Spinal cord (tissue), 10 donors: ENCODE results near the gene EIF4G3. TPM values are rescaled to one million over a fixed set of nuclear protein-coding genes. Genes with fewer than 3 reads are reported as not detected.
"Not testable (repeated sequence)": the region's sequence is repeated elsewhere in the genome, so short reads cannot be mapped to it uniquely, and the experiment has no call there.

Experiments used
- DNase-seq, 6 donors: peaks; one replicate each; pipeline versions ENCODE4 v3.0.0 to v3.0.0-alpha.2; 2013 to 2015; ENCODE audit warnings: low spot score in 6 of 6, low read depth in 4 of 6
- H3K27ac ChIP-seq: one replicate; pipeline ENCODE4 v1.5.1; 2013; ENCODE audit warnings: low read depth, low read length, control low read depth
- H3K27me3 ChIP-seq: one replicate; pipeline ENCODE4 v1.6.1; 2013; ENCODE audit warnings: low read length; ENCODE audit not compliant: control insufficient read depth, insufficient read depth
- H3K36me3 ChIP-seq: one replicate; pipeline ENCODE4 v1.6.1; 2013; ENCODE audit warnings: low read length; ENCODE audit not compliant: control insufficient read depth, insufficient read depth
- H3K4me1 ChIP-seq: one replicate; pipeline ENCODE4 v1.6.1; 2013; ENCODE audit warnings: low read length; ENCODE audit not compliant: control insufficient read depth, insufficient read depth
- H3K4me3 ChIP-seq: one replicate; pipeline ENCODE4 v1.5.1; 2013; ENCODE audit warnings: low read depth, low read length, control low read depth
- H3K9me3 ChIP-seq: one replicate; pipeline ENCODE4 v1.6.1; 2013; ENCODE audit warnings: low read length; ENCODE audit not compliant: control insufficient read depth, insufficient read depth
- WGBS: methylation state at CpG from one replicate; pipeline ENCODE4 v1.1.5; 2013; ENCODE audit warnings: missing lambda C conversion rate; ENCODE audit not compliant: insufficient coverage; 5-methylcytosine and 5-hydroxymethylcytosine counted together
- polyA plus RNA-seq, 2 donors: library from polyadenylated mRNA; unstranded; fragments of 120-200 nt; gene quantifications; one replicate each; pipeline ENCODE4 v1.2.1, GENCODE V29; 2013; ENCODE audit not compliant: insufficient read length in 2 of 2
- total RNA-seq, 2 donors: library from RNA; depleted of rRNA in 1 of 2; stranded (reverse); fragments of 120-200 nt in 1 of 2; fragments of >200 nt in 1 of 2; gene quantifications; one replicate each; pipeline versions ENCODE4 v1.2.3 to v1.2.4, GENCODE V29; 2013 to 2014
- donor health status: healthy.

The EIF4G3 gene
- total and polyA plus RNA-seq, 4 donors = 68.7 to 111 (median 91.9) TPM

DNA sequence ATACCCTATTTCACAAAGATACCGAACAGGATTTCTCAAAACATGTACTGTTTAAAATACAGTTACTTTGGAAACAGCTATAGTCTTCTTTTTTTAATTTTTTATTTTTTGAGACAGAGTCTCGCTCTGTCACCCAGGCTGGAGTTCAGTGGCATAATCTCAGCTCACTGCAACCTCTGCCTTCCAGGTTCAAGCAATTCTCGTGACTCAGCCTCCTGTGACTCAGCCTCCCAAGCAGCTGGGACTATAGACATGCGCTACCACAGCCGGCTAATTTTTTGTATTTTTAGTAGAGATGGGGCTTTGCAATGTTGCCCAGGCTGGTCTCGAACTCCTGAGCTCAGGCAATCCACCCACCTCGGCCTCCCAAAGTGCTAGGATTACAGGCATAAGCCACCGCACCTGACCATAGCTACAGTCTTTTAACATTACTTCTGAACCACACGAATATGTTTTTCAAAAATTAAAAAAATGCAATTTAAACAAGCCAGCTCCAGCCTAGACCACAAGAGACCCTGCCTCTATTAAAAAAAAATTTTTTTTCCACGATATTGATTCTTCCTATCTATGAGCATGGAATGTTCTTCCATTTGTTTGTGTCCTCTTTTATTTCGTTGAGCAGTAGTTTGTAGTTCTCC is 85.5 kb downstream of the EIF4G3 start:
- not testable (repeated sequence) for H3K36me3 ChIP-seq, H3K4me1 ChIP-seq, H3K27me3 ChIP-seq, H3K4me3 ChIP-seq, H3K27ac ChIP-seq, H3K9me3 ChIP-seq, DNase-seq
- WGBS = 91% methylated on average over 5 of the region's 11 CpGs

DNA sequence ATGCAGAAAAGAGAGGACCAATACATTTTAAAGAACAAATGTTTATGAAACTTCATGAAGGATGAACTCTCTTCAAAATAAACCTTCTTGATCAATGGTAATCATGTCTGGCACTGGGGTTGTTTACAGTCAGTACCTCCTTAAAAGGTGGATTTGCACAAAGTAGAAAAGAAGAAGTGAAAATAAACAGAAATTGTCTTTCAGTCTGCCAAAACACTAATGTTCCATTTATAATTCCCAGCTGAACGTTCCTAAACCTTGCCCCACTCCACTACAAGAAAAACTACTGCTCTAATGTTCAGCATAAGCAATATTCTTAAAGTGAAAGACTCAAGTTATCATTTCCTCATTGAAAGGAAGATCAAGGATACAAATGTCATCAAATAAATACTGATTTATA is 86.2 kb downstream of the EIF4G3 start:
- Histone ChIP-seq H3K9me3 (no peaks in the 10 kb centered on the region), H3K27ac (no peak overlapping the region), H3K4me3 (no peak overlapping the region), H3K27me3 (no peaks in the 10 kb centered on the region), H3K4me1 (peaks cover 4% of the 10 kb centered on the region), H3K36me3 (peaks cover 9% of the 10 kb centered on the region)
- DNase-seq = no peak
- no CpG with 5 or more reads among the region's 1 CpG for WGBS

DNA sequence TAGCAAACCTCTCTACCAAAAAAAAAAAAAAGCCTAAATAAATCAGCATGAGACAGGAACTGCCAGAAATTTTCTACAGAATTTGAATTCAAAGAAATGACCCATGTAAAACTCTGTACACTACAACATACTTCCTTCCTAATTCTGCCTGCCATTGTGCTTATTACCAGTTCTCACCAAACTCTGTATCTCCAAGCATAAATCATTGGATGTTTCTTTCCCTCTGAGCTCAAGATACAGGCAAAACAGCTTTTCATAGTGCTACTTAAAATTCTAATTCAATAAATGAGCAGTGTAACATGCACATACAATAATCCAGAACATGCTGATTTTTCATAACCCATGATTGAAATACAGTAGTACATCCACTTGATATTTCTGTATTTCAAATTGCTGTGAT is 87.0 kb downstream of the EIF4G3 start:
- no peaks in the 10 kb centered on the region for H3K9me3 ChIP-seq
- H3K27me3 ChIP-seq = no peaks in the 10 kb centered on the region
- peaks cover 4% of the 10 kb centered on the region for H3K4me1 ChIP-seq
- peaks cover 9% of the 10 kb centered on the region for H3K36me3 ChIP-seq
- H3K4me3 ChIP-seq = no peak overlapping the region
- DNase-seq = no peak
- no peak overlapping the region for H3K27ac ChIP-seq

DNA sequence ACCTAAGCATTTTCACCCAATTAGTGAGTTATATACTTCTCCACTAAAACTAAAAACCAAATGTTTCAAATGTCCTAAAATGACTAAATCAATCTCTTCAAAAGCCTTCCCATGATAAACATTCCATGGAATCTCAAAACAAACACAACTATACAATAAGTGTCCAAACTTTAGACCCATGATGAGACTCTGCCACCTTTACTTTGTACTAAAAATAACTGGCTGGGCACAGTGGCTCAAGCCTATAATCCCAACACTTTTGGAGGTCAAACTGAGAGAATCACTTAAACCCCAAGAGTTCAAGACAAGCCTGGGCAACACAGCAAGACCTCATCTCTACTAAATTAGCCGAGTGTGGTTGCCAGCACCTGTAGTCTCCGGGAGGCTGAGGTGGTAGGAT is 87.4 kb downstream of the EIF4G3 start:
- DNase-seq = no peak
- no CpG with 5 or more reads among the region's 2 CpGs for WGBS
- H3K4me1 ChIP-seq = peaks cover 4% of the 10 kb centered on the region
- peaks cover 9% of the 10 kb centered on the region for H3K36me3 ChIP-seq
- no peak overlapping the region for H3K4me3 ChIP-seq
- H3K27ac ChIP-seq = no peak overlapping the region
- H3K27me3 ChIP-seq = no peaks in the 10 kb centered on the region
- H3K9me3 ChIP-seq = no peaks in the 10 kb centered on the region

DNA sequence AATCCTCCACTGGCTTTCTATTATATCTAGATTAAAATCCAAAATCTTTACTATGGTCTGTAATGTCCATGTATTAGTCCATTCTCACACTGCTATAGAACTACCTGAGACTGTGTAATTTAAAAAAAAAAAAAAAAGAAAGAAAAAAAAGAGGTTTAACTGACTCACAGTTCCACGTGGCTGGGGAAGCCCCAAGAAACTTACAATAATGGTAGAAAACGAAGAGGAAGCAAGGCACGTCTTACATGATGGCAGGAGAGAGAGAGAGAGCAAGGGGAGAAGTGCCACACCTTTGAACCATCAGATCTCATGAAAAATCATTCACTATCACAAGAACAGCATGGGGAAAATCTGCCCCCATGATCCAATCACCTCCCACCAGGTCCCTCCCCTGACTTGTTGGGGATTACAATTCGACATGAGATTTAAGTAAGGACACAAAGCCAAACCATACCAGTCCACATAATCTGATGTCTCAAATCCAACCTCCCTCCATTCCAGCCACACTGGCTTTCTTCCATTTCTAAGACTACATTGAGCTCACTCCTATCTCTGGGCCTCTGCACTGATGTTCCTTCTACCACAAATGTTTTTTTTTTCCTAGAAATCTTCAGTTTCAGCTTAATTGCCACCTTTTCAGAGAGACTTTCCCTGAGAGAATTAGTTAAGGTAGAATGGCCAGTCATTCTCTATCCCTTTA is 92.4 kb downstream of the EIF4G3 start:
- 84% methylated on average over 3 of the region's 4 CpGs for WGBS
- no peak overlapping the region for H3K4me3 ChIP-seq
- DNase-seq = no peak
- H3K27me3 ChIP-seq = no peaks in the 10 kb centered on the region
- H3K36me3 ChIP-seq = peaks cover 13% of the 10 kb centered on the region
- H3K4me1 ChIP-seq = no peaks in the 10 kb centered on the region
- no peaks in the 10 kb centered on the region for H3K9me3 ChIP-seq
- no peak overlapping the region for H3K27ac ChIP-seq

DNA sequence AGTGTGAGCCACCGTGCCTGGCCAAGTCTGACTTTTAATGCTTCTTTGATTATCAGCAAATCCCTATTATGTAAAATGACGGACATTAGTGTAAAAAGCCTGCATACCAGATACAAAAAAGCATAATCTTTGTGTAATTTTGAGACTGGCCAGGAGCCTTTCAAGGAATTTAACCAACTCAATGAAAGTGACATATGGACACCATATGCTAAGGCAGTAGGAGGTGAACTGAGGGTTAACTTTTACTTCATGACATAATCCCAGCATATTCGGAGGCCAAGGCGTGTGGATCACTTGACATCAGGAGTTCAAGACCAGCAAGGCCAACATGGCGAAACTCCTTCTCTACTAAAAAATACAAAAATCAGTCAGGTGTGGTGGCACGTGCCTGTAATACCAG is 94.6 kb downstream of the EIF4G3 start:
- peaks cover 4% of the 10 kb centered on the region for H3K36me3 ChIP-seq
- no peaks in the 10 kb centered on the region for H3K27me3 ChIP-seq
- no peaks in the 10 kb centered on the region for H3K9me3 ChIP-seq
- H3K4me3 ChIP-seq = no peak overlapping the region
- no peaks in the 10 kb centered on the region for H3K4me1 ChIP-seq
- no peak overlapping the region for H3K27ac ChIP-seq
- no peak for DNase-seq
- WGBS = 60% methylated on average over 1 of the region's 6 CpGs

- H3K4me1 ChIP-seq = no peaks in the 10 kb centered on the region
- no peaks in the 10 kb centered on the region for H3K27me3 ChIP-seq
- H3K36me3 ChIP-seq = peaks cover 4% of the 10 kb centered on the region
- H3K4me3 ChIP-seq = no peak overlapping the region
- H3K27ac ChIP-seq = no peak overlapping the region
- no peaks in the 10 kb centered on the region for H3K9me3 ChIP-seq
- DNase-seq = no peak
Observed at GRCh38 chr1:21077085-21077484, 99.6 kb downstream of the EIF4G3 start.

DNA sequence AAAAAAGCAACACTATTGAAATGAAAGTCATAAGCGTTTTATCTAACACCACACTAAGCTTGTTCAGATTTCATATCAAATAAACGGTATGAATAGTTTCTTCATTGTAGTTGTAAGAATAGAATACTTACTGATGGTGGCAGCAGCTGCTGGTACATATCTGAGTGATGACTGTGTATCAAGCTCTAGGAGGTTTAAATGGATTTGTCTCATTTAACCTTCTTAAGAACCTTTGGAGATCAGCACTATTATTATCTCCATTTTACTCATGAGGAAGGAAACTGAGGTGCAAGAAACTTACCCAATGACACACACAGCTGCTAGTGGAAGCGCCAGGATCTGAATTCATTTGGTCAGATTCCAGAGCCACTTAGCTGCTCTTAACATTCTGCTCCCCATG is 104.0 kb downstream of the EIF4G3 start:
- WGBS = no CpG with 5 or more reads among the region's 3 CpGs
- H3K27ac ChIP-seq = no peak overlapping the region
- H3K36me3 ChIP-seq = no peaks in the 10 kb centered on the region
- H3K27me3 ChIP-seq = no peaks in the 10 kb centered on the region
- no peak for DNase-seq
- H3K4me1 ChIP-seq = no peaks in the 10 kb centered on the region
- no peak overlapping the region for H3K4me3 ChIP-seq
- no peaks in the 10 kb centered on the region for H3K9me3 ChIP-seq

DNA sequence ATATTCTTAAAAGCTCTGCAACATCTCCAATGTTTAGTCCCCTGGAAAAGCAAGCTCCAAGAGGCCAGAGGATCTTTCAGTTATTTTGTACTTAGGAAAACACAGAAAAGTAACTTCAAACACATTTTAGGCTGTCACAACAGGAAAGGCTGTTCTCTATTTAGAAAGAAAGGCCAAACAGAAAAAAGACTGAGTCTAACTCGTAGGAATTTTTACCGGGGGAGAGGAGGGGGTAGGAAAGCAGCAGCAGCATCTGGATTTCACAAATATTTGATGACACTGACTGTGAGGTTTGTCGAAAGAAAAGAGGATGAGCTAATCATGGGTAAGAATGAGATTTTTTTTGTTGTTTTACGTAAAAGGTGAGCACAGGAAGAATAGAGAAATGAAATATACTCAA is 107.1 kb downstream of the EIF4G3 start:
- Histone ChIP-seq H3K27ac (peak overlapping the region; percentile 52), H3K4me3 (no peak overlapping the region), H3K27me3 (no peaks in the 10 kb centered on the region), H3K9me3 (no peaks in the 10 kb centered on the region), H3K36me3 (no peaks in the 10 kb centered on the region), H3K4me1 (no peaks in the 10 kb centered on the region)
- DNase-seq = peak in 1 of 6 donors; percentile 11
- 56% methylated on average over 2 of the region's 4 CpGs for WGBS

DNA sequence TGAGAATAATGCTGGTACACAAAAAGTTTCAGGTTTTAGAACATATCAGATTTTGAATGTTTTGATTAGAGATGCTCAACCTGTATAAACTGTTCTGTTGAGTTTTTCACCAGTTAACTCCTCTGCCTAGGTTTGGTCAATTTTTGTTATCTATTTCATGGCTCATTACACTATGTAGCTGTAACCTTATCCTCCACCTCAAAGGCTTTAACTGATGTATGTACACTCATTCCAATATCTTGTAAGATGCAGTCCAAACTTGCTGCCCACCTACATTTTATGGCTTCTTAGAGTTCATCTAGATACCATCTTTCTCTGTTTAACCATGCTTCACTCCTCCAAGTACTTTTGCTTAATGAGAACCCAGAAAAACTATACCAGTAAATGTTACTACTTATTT is 107.8 kb downstream of the EIF4G3 start:
- Histone ChIP-seq H3K9me3 (no peaks in the 10 kb centered on the region), H3K27ac (peak overlapping the region; percentile 41), H3K4me3 (no peak overlapping the region), H3K4me1 (no peaks in the 10 kb centered on the region), H3K27me3 (no peaks in the 10 kb centered on the region), H3K36me3 (no peaks in the 10 kb centered on the region)
- no peak for DNase-seq
